Measurements from ENCODE around the gene ATP9A.
"Not testable (repeated sequence)": the region's sequence is repeated elsewhere in the genome, so short reads cannot be mapped to it uniquely, and the experiment has no call there.

ATP9A gene

GRCh38 chr20:51687108-51687507 is 81.1 kb downstream of the ATP9A start:
- no peak for DNase-seq

- DNase-seq, result not testable (repeated sequence)
These were observed 82.7 kb downstream of the ATP9A start for GRCh38 chr20:51685494-51685893.

GRCh38 chr20:51680067-51680749 is 88.0 kb downstream of the ATP9A start:
- DNase-seq, result no peak

- no peak for DNase-seq
These were observed 88.8 kb downstream of the ATP9A start for GRCh38 chr20:51679254-51679921.

GRCh38 chr20:51678026-51678697 is 90.0 kb downstream of the ATP9A start:
- DNase-seq, result no peak

GRCh38 chr20:51668947-51669346 is 99.2 kb downstream of the ATP9A start:
- no peak for DNase-seq

GRCh38 chr20:51668515-51668914 is 99.7 kb downstream of the ATP9A start:
- no peak for DNase-seq

- DNase-seq, result no peak
These were observed 100.7 kb downstream of the ATP9A start for GRCh38 chr20:51667491-51667890.

- DNase-seq, result no peak
These were observed 101.2 kb downstream of the ATP9A start for GRCh38 chr20:51667002-51667408.

GRCh38 chr20:51666126-51666525 is 102.1 kb downstream of the ATP9A start:
- no peak for DNase-seq

GRCh38 chr20:51665543-51666118 is 102.6 kb downstream of the ATP9A start:
- no peak for DNase-seq

- no peak for DNase-seq
These were observed 106.5 kb downstream of the ATP9A start for GRCh38 chr20:51661609-51662178.

- no peak for DNase-seq
These were observed 107.2 kb downstream of the ATP9A start for GRCh38 chr20:51660672-51661608.

- DNase-seq, result no peak
These were observed 108.6 kb downstream of the ATP9A start for GRCh38 chr20:51659491-51660050.

- no peak for DNase-seq
These were observed 111.4 kb downstream of the ATP9A start for GRCh38 chr20:51656726-51657260.

GRCh38 chr20:51656089-51656488 is 112.1 kb downstream of the ATP9A start:
- DNase-seq, result not testable (repeated sequence)

- DNase-seq, result no peak
These were observed 113.7 kb downstream of the ATP9A start for GRCh38 chr20:51654495-51654894.

GRCh38 chr20:51654060-51654459 is 114.1 kb downstream of the ATP9A start:
- no peak for DNase-seq

GRCh38 chr20:51653226-51653625 is 115.0 kb downstream of the ATP9A start:
- DNase-seq, result no peak

GRCh38 chr20:51651921-51652549 is 116.2 kb downstream of the ATP9A start:
- DNase-seq, result no peak

GRCh38 chr20:51650685-51651134 is 117.5 kb downstream of the ATP9A start:
- no peak for DNase-seq

Measured in NCI-H1930 (cell line).